GM19193 (cell line): ENCODE results near the gene MRPL34.

Experiments
- POLR2A ChIP-seq: IDR thresholded peaks from 4 replicates; pipeline ENCODE4 v1.6.1; 2011; ENCODE audit not compliant: insufficient read depth, insufficient read length; ENCODE audit errors: extremely low read depth

MRPL34 gene

DNA sequence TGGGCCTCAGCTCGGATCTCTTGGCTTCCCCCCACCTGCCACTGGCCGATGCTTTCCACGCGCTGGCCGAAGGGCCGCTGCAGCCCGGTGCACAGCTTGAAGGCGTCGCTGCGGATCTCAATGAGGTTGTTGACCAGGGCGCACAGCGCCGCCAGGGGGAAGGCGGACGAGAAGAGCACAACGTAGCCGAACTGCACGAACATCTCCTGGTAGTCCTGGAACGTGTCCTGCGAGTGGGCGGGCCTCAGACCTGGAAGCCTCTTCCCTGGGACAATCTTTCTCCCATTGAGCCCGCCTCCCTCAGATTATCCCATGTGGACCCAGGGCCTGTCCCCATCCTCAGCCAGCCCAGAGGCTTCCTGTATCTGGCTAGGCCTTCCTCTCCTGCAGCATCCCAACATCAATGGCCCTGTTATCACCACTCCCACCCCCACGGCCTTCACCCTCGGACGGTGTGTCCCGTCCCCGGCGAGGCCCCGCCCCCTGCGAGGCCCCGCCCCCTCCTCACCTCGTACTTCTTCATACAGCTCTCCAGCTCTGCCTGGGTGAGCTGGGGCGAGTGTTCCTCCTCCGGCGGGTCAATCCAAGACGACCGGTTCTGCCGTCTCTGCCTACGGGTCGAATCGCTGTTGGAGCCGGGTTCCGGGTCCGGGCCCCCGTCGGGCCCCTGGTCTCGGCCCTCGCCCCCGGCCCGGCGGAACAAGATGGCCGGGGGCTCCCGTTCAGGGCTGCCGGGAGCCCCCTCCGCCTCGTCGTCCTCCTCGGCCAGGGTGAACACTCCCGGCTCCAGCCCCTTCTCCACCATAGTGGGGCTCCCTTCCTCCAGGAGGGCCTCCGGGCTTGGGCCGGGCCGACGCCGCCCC, 22.2 kb downstream of the MRPL34 start:
- TF ChIP-seq POLR2A = no peak

DNA sequence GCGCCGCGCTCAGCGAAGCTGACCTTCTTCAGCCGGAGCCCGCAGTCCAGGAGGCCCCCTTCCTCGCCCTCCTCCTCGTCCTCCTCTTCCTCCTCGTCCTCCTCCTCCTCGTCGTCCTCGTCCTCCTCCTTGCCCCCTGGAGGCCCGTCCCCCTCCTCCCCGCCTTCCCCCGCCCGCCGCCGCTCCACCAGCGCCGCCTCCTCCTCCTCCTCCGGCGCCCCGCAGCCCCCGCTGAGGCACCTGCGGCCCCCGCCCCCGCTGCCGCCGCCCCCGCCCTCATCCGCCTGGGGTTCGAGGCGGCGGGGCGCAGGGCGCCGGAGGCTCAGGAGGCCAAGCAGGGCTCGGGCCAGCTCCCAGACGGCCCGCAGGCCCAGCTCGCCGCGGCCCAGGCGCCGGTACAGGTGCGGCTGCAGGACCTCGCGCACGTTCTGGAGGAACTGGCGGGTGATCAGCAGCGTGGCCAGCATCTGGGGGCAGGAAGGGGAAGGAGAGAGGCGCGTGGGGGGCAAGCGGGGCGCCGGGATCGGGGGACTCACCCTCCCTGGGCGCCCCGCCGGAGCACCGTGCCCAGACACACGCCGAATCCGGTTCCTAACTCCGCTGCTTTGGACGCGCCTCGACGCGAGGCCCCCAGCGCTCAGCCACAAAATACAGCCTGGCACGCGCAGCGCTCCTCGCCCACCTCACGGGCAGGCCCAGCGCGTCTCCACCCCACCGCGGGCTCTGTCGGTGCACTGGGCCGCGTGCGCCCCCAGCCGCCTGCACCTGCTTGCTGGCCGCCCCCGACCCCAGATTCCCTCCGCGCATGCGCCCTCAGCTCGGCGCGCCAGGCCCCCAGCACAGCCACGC, 23.1 kb downstream of the MRPL34 start:
- no peak for TF ChIP-seq POLR2A

DNA sequence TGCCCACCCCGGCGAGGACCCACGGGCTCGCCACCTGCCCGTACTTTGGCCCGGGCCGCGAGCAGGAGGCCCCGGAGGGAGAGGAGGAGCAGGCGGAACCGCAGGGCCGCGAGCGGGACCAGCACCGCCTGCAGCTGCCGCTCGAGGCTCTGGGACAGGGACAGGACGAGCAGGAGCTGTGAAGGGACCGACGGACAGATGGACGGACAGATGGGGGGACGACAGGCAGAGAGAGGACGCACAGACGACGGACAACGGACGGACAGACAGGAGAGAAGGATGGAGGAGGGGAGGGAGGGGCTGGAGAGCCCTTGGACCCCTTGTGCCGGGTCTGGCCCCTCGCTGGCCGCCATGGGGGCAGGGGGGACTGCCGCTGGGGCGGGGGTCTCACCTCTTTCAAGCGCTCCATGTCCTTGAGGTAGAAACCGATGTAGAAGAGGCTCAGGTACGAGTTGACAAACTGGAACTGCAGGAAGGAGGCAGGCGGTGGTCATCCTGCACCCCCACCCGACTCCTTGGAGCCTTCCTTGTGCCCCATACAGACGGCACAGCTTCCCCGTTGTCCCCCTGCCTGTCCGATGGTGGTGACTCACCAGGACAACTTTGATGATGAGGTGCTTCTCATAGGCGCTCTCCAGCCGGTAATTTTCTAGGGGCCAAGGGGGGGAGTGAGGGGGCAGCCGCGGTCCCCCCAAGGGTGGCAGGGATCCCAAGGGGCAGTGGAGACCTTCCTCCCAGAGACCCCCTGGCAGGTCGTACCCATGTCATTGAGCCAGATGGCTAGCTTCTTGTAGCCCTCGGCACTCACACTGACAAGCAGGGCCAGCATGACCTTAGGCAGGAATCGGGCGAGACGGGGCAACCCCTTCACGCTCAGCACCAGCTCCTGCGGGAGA, 23.9 kb downstream of the MRPL34 start:
- no peak for TF ChIP-seq POLR2A

DNA sequence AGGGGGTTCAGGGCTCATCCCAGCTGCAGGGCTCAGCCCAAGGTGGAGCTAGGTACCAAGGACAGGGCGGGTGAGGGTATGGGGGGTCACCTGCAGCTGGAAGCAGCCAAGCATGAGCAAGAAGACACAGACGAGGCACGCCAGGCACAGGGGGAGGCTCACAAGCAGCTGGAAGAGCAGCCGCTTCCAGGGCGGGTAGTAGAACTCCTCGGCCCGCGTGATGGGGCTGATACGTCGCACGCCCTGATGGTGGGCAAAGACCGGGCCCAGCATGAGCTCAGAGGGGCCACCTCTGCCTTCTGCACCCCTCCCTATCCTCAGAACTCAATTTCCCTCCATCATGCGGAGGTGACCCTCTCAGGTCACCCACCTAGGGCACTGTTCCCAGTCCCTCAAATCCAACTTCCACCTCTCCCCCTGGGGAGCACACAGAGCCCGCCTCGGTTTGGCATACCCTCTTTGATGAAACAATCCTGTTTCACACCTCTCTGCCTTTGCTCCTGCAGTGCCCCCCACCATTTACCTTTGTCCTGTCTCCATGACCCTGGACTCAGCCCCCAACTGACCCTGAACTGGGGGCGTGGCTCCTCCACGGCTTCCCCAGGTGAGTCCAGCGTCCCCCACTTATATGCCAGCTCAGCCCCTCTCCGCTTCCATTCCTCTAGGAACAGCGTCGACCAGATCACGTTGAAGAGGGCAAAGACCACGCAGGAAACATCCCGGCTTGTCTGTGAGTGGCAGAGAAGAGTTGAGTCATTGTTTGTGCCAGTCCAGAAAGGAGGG, 24.8 kb downstream of the MRPL34 start:
- TF ChIP-seq POLR2A = no peak

DNA sequence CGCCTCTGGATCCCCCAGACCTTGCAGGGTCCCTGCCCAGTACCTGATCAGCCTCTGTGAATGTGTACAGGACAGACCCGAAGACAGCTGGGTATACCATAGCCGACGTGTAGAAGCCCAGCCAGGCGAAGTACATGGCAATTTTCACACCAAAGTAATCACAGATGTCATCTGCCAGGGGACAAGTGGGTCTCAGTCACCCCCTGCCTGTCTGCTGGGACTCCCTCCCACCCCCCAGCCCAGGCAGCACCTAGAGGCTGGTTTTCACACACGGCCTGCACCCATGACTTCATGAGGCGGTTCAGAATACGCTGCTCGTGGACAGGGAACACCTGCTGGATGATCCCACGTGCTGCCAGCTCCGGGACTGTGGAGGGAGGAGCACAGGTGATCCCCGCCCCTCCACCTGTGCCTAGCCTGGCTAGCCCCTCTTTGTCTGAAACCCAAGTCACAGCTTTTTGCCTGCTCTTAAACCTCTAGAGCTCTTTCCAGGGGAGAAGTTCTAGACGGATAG, 25.4 kb downstream of the MRPL34 start:
- no peak for TF ChIP-seq POLR2A

DNA sequence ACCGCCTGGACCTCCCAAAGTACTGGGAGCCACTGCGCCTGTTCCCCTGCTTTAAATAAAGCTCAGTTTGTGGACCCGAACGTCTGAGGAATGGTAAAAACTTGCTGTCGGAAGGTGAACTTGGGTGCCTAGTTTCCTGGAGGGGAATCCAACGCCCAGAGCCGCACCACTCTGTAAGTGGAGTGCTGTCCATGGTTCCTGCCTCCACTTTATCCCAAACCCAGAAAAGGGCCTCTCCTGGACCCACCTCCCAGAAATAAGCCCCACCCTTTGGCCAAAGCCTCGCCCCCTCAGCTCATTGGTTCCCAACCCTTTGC, 26.6 kb downstream of the MRPL34 start:
- no peak for TF ChIP-seq POLR2A

DNA sequence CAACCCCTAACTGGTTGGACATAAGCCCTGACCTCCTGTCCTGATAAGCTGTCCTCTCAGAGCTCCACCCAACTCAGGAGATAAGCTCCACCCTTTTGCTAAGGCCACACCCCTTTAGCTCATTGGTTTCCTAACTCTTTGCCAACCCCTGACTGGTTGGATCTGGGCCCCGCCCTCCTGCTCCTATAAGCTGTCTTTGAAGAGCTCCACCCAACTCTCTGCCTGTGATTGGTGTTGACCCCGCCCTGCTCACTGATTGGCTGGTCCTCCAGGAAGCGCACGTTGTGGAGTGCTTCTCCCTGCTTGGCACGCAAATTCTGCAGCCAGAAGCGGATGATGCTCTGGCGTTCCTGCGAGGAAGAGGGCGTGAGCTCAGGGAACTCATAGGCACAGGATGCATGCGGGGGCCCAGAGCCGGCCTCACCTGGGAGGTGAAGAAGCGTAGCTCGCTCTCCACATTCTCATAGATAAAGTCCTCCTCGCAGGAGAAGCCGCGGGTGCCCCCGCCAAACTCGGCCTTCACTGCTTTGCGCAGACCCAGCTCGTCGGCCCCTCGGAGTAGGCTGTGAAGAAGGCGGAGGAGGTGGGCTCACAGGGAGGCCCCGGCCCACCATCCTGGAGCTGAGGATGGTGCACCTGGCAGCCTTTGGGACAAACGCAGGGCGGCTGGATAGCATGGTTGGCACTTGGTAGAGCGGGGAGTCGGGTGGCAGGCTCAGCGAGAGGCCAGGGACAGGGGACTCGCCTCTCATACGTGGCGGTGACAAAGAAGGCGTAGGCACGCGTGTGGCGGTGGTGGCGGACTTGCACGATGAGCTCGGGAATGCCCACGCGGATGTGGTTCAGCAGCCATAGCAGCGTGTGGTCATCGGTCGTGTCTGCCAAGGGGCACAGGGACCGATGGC, 27.3 kb downstream of the MRPL34 start:
- no peak for TF ChIP-seq POLR2A

DNA sequence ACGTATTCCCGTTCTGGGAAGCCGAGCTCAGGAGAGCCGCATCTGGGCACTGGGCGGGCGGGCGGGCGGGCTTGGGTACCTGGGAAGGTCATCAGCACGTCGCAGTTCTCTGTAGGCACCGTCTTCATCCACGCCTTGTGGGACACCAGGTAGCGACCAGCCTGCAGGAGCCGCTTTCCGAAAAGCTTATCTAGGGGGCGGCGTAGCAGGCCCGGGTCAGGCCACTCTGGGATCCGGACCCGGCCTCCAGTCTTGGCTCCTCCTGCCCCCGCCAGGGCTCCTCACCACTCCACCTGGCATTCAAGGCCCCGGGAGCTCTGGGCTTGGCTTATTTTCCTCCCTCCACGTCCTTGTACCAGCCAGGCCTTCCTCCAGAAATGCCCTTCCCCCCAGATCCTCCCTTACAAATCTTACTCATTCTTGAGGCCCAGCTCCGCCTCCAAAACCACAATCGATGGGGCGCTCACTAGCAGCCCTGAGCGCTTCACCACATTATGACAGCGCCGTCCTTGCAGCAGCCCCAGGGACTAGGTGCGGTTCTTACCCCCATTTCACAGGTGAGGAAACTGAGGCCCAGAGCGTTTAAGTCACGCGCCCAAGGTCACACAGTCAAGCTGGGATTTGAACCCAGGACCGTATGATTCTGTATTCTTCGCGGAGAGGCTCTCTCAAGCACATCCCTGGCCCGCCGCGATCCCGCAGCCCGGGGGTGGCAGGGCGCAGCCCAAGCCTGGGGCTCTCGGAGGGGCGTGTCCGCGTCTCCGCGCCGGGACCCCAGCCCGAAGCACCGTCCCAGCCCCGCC, 28.1 kb downstream of the MRPL34 start:
- TF ChIP-seq POLR2A = peak; percentile 38

DNA sequence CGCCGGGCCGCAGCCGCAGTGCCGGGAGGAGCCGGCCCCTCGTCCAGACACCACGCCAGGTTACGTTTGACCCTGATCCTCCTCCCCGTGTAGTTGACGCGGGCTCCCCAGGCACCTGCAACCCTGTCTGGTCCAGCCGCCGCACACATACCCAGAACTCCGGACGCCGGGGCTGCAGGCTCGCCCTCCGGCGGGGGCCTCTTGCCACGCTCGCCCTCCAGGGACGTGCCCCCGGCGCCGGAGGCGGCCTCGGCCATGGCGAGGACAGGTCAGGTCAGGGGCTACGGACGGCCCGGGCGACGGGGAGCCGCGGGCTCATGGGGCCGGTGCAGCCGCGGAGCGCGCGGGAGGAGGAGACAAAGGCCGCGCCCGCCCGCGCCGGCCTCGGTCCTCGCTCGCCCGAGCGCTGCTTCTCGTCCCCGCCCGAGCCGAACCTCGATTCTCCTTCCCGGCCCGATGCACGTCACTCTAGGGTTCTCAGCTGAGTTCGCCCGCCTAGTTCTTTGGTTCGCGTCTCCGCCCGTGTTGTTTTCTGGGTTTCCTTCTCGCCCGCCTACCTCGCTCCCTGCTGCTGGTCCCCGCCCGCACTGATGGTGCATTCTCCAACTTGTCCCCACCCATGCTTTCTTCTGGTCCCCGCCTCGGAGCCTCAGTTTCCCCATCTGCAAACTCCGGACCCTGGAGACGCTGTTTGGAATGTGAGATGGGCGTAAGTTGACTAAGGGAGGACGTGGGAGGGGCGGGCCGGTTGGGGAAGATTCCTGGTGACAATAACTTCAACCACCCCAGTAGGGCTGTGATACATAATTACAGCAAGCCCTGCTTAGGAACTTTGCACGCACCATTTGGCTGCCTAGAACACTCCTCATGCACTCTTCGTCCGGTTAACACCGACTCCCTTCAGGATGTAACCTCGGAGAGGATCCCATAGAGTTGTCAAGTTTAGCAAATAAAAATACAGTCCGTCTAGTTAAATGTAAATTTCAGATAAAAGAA, 29.0 kb downstream of the MRPL34 start, which contains the start of gene ANO8:
ANO8 (minus strand) TSS at position 442 of the 996 bp plus-strand sequence; CDS start at position 257, 185 bp downstream.
- TF ChIP-seq POLR2A = no peak

DNA sequence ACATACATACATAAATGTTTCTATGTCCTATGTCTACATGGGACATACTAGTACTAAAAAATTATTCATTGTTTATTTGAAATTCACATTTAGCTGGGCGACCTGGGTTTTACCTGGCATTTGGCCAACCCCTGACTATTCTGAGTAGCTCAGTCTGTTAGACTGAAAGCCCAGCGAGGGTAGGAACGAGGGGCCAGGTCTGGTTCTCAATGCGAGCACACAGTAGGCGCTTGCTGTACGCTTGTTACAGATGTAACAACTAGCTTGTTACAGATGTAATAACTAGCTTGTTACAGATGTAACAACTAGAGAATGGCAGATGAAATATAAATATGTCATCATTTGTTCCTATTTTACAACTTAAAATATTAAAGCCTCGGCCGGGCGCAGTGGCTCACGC, 29.9 kb downstream of the MRPL34 start:
- no peak for TF ChIP-seq POLR2A
